B cell (primary cell): ENCODE measurements around the gene CTBP2.

ENCODE experiments used
- CTCF ChIP-seq: fragments of 200-600 bp; IDR thresholded peaks from one replicate; pipeline ENCODE4 v1.8.0; 2022; ENCODE audit warnings: antibody characterized with exemption, mild to moderate bottlenecking
- EZH2 ChIP-seq: IDR thresholded peaks from 2 replicates; pipeline ENCODE4 v1.6.1; 2012; ENCODE audit warnings: borderline replicate concordance, low read depth, mild to moderate bottlenecking, moderate library complexity, low read length; ENCODE audit not compliant: insufficient read depth, poor library complexity, severe bottlenecking

GRCh38 chr10:125125951-125126735 lies 34.2 kb downstream of the CTBP2 start:
- TF ChIP-seq EZH2 (no peak), CTCF (no peak)
